Uterus (tissue), 4 donors: ENCODE data around the gene GPHN. TPM values are rescaled to one million over a fixed set of nuclear protein-coding genes. Genes with fewer than 3 reads are reported as not detected.
"Not testable (repeated sequence)": the region's sequence is repeated elsewhere in the genome, so short reads cannot be mapped to it uniquely, and the experiment has no call there.

Source experiments
- DNase-seq, 2 donors: peaks; one replicate each; pipeline ENCODE4 v3.0.0-alpha.2; 2019 to 2020
- H3K27ac ChIP-seq, 2 donors: fragments of 200-600 bp; sonication (generic); 1 replicate in 1 of 2; 2 replicates in 1 of 2; pipeline ENCODE4 v1.5.1; 2016 to 2018
- H3K27me3 ChIP-seq, 2 donors: fragments of 200-600 bp; sonication (generic); one replicate each; pipeline ENCODE4 v1.5.1; 2018 to 2019; ENCODE audit warnings: control low read depth in 1 of 2
- H3K36me3 ChIP-seq, 2 donors: fragments of 200-600 bp; sonication (generic); one replicate each; pipeline ENCODE4 v1.5.1; 2019; ENCODE audit warnings: control low read depth in 1 of 2
- H3K4me1 ChIP-seq, 2 donors: fragments of 200-600 bp; sonication (generic); one replicate each; pipeline ENCODE4 v1.5.1; 2018 to 2019; ENCODE audit warnings: control low read depth in 1 of 2
- H3K4me3 ChIP-seq, 2 donors: fragments of 200-600 bp; sonication (generic); 1 replicate in 1 of 2; 2 replicates in 1 of 2; pipeline ENCODE4 v1.5.1; 2018 to 2019; ENCODE audit warnings: mild to moderate bottlenecking in 1 of 2
- H3K9me3 ChIP-seq, 2 donors: fragments of 200-600 bp; sonication (generic); one replicate each; pipeline ENCODE4 v1.5.1; 2019; ENCODE audit warnings: control low read depth in 1 of 2
- CTCF ChIP-seq, 4 experiments: fragments of 200-600 bp in 2 of 4; fragments of 450-650 bp in 2 of 4; sonication (generic) in 2 of 4; IDR thresholded peaks; one replicate each; pipeline ENCODE4 v1.5.1; 2016 to 2019; ENCODE audit warnings: antibody characterized with exemption in 4 of 4, mild to moderate bottlenecking in 2 of 4, moderate library complexity in 1 of 4
- POLR2A ChIP-seq, 2 donors: fragments of 450-650 bp; IDR thresholded peaks; one replicate each; pipeline ENCODE4 v1.6.1; 2016; ENCODE audit warnings: antibody characterized with exemption in 2 of 2, mild to moderate bottlenecking in 1 of 2, moderate library complexity in 1 of 2
- intact Hi-C: fragments of 100-400 bp; cut with DNase I; formaldehyde crosslinking; loops from one replicate; pipeline ENCODE4 v1.15.1; 2023; ENCODE audit warnings: low total_unique reads
- total RNA-seq, 4 donors: library from RNA; depleted of rRNA in 3 of 4; stranded (reverse); fragments of >200 nt in 3 of 4; gene quantifications; one replicate each; pipeline versions ENCODE4 v1.1.0 to v1.2.4, GENCODE V29; 2014 to 2023
- donor health status: DM: yes; HTN: yes; CAD: no.

The GPHN gene
- total RNA-seq, 4 donors from 2014 or later = 14.9 to 42.9 (median 19.1) TPM

GRCh38 chr14:66824251-66824650 is 316.3 kb downstream of the GPHN start:
- DNase-seq = no peak
- Histone ChIP-seq H3K4me1 (no peaks in the 10 kb centered on the region), H3K27ac (no peak overlapping the region), H3K27me3 (no peaks in the 10 kb centered on the region), H3K9me3 (no peaks in the 10 kb centered on the region), H3K4me3 (no peak overlapping the region), H3K36me3 (no peaks in the 10 kb centered on the region)
- intact Hi-C loops = no loop called here
- no peak for TF ChIP-seq CTCF (IDR thresholded peaks at IDR 0.05)
- TF ChIP-seq POLR2A (IDR thresholded peaks at IDR 0.05) = no peak

- TF ChIP-seq POLR2A (IDR thresholded peaks at IDR 0.05) (no peak), CTCF (IDR thresholded peaks at IDR 0.05) (no peak)
- H3K9me3 ChIP-seq = no peaks in the 10 kb centered on the region
- H3K4me3 ChIP-seq = no peak overlapping the region
- intact Hi-C loops = no loop called here
- no peaks in the 10 kb centered on the region for H3K27me3 ChIP-seq
- DNase-seq = no peak
- no peaks in the 10 kb centered on the region for H3K4me1 ChIP-seq
- H3K36me3 ChIP-seq = no peaks in the 10 kb centered on the region
- no peak overlapping the region for H3K27ac ChIP-seq
Observed at GRCh38 chr14:66827182-66827581, 319.2 kb downstream of the GPHN start.

- Histone ChIP-seq H3K27ac (no peak overlapping the region), H3K36me3 (no peaks in the 10 kb centered on the region), H3K4me1 (no peaks in the 10 kb centered on the region), H3K27me3 (no peaks in the 10 kb centered on the region), H3K9me3 (no peaks in the 10 kb centered on the region), H3K4me3 (no peak overlapping the region)
- intact Hi-C loops = no loop called here
- TF ChIP-seq POLR2A (IDR thresholded peaks at IDR 0.05) (no peak), CTCF (IDR thresholded peaks at IDR 0.05) (no peak)
- no peak for DNase-seq
Observed at GRCh38 chr14:66831173-66831572, 323.2 kb downstream of the GPHN start.

GRCh38 chr14:66833816-66834215 is 325.9 kb downstream of the GPHN start:
- Histone ChIP-seq H3K4me3 (no peak overlapping the region), H3K27me3 (no peaks in the 10 kb centered on the region), H3K27ac (no peak overlapping the region), H3K4me1 (no peaks in the 10 kb centered on the region), H3K36me3 (no peaks in the 10 kb centered on the region), H3K9me3 (no peaks in the 10 kb centered on the region)
- TF ChIP-seq CTCF (IDR thresholded peaks at IDR 0.05) = no peak
- TF ChIP-seq POLR2A (IDR thresholded peaks at IDR 0.05) = no peak
- intact Hi-C loops = no loop called here
- DNase-seq = no peak

- H3K9me3 ChIP-seq, H3K36me3 ChIP-seq, H3K4me3 ChIP-seq, H3K27ac ChIP-seq, intact Hi-C loops, H3K4me1 ChIP-seq, H3K27me3 ChIP-seq, DNase-seq: not testable (repeated sequence)
Observed at GRCh38 chr14:66837436-66837835, 329.5 kb downstream of the GPHN start.

- TF ChIP-seq POLR2A (IDR thresholded peaks at IDR 0.05) = no peak
- TF ChIP-seq CTCF (IDR thresholded peaks at IDR 0.05) = no peak
- H3K36me3 ChIP-seq = no peaks in the 10 kb centered on the region
- no peak overlapping the region for H3K27ac ChIP-seq
- intact Hi-C loops = no loop called here
- DNase-seq = no peak
- H3K4me1 ChIP-seq = no peaks in the 10 kb centered on the region
- H3K27me3 ChIP-seq = no peaks in the 10 kb centered on the region
- no peaks in the 10 kb centered on the region for H3K9me3 ChIP-seq
- H3K4me3 ChIP-seq = no peak overlapping the region
Observed at GRCh38 chr14:66842911-66843512, 335.1 kb downstream of the GPHN start.
